IMR-90 (cell line): ENCODE measurements around the gene ATP9B. TPM values are rescaled to one million over a fixed set of nuclear protein-coding genes. Genes with fewer than 3 reads are reported as not detected.

Experiments used
- ATAC-seq: fragments of 200-7000 bp; cut with Tn5 transposase; 2 replicates; pipeline ENCODE4 v1.9.1; 2020; ENCODE audit warnings: low read depth, mild to moderate bottlenecking, moderate library complexity
- BruUV-seq: library from RNA; stranded (reverse); fragments of 400-500 nt; replicated peaks from 2 replicates; lab custom pipeline; 2021; lab: Mats Ljungman, UMichigan
- CTCF ChIA-PET: fragments of 300-600 bp; formaldehyde crosslinking; extraction: SDS; loops from one replicate; lab custom pipeline; 2021; ENCODE audit warnings: antibody characterized with exemption; lab: Yijun Ruan, JAX
- POLR2A ChIA-PET: fragments of 300-600 bp; sonication (Branson Sonifier 250); formaldehyde crosslinking; loops from one replicate; lab custom pipeline; 2022; ENCODE audit warnings: antibody characterized with exemption; ENCODE audit not compliant: unreplicated experiment; lab: Charles Lee
- DNase-seq: peaks from one replicate; pipeline ENCODE4 v3.0.0; 2013
- H2AFZ ChIP-seq: replicated peaks from 2 replicates; pipeline ENCODE3; 2013; ENCODE audit warnings: low read length, mild to moderate bottlenecking; ENCODE audit not compliant: poor library complexity
- H2AK5ac ChIP-seq: 2 replicates; pipeline ENCODE4 v1.6.1; 2013; ENCODE audit warnings: low read depth, low read length, inconsistent platforms
- H2AK9ac ChIP-seq: replicated peaks from 2 replicates; pipeline ENCODE3; 2013; ENCODE audit warnings: mild to moderate bottlenecking, low read depth, low read length, moderate library complexity; ENCODE audit not compliant: poor library complexity
- H2BK120ac ChIP-seq: 2 replicates; pipeline ENCODE4 v1.6.1; 2013; ENCODE audit warnings: low read depth, low read length, inconsistent platforms
- H2BK15ac ChIP-seq: 3 replicates; pipeline ENCODE4 v1.6.1; 2013; ENCODE audit warnings: low read depth, low read length, inconsistent platforms
- H2BK20ac ChIP-seq: 2 replicates; pipeline ENCODE4 v1.6.1; 2013; ENCODE audit warnings: low read depth, mild to moderate bottlenecking, inconsistent platforms, low read length, moderate library complexity
- H2BK5ac ChIP-seq: 2 replicates; pipeline ENCODE4 v1.6.1; 2013; ENCODE audit warnings: mild to moderate bottlenecking, low read depth, low read length, inconsistent platforms; ENCODE audit not compliant: poor library complexity, severe bottlenecking
- H3K14ac ChIP-seq: replicated peaks from 2 replicates; pipeline ENCODE4 v1.6.1; 2013; ENCODE audit warnings: low read depth, low read length, inconsistent platforms
- H3K18ac ChIP-seq: 2 replicates; pipeline ENCODE4 v1.6.1; 2013; ENCODE audit warnings: low read depth, low read length, control low read depth
- H3K23ac ChIP-seq: 2 replicates; pipeline ENCODE4 v1.6.1; 2013; ENCODE audit warnings: low read depth, low read length, inconsistent platforms
- H3K27ac ChIP-seq: 2 replicates; pipeline ENCODE4 v1.5.1; 2013; ENCODE audit warnings: mild to moderate bottlenecking, control low read depth, low read length; ENCODE audit not compliant: insufficient read depth
- H3K27me3 ChIP-seq: 2 replicates; pipeline ENCODE4 v1.6.1; 2013; ENCODE audit warnings: low read length; ENCODE audit not compliant: control insufficient read depth, insufficient read depth
- H3K36me3 ChIP-seq: 2 replicates; pipeline ENCODE4 v1.6.1; 2013; ENCODE audit warnings: low read length, mixed read lengths; ENCODE audit not compliant: control insufficient read depth, insufficient read depth
- H3K4ac ChIP-seq: 2 replicates; pipeline ENCODE4 v1.6.1; 2013; ENCODE audit warnings: low read depth, low read length, inconsistent platforms
- H3K4me1 ChIP-seq: 2 replicates; pipeline ENCODE4 v1.6.1; 2013; ENCODE audit warnings: low read length, mixed read lengths; ENCODE audit not compliant: control insufficient read depth, insufficient read depth
- H3K4me2 ChIP-seq: 2 replicates; pipeline ENCODE4 v1.6.1; 2013; ENCODE audit warnings: low read depth, mild to moderate bottlenecking, control low read depth, low read length, moderate library complexity
- H3K4me3 ChIP-seq: 2 replicates; pipeline ENCODE4 v1.5.1; 2013; ENCODE audit warnings: low read depth, mild to moderate bottlenecking, control low read depth, low read length, moderate library complexity; ENCODE audit not compliant: insufficient read depth
- H3K56ac ChIP-seq: 2 replicates; pipeline ENCODE4 v1.6.1; 2013; ENCODE audit warnings: low read length, inconsistent platforms; ENCODE audit not compliant: insufficient read depth; ENCODE audit errors: extremely low read depth
- H3K79me1 ChIP-seq, 2 experiments: 2 replicates each; pipeline ENCODE4 v1.6.1; 2013; ENCODE audit warnings: low read length in 2 of 2, inconsistent platforms in 1 of 2, low read depth in 1 of 2
- H3K9ac ChIP-seq: 2 replicates; pipeline ENCODE4 v1.6.1; 2013; ENCODE audit warnings: low read depth, low read length, control low read depth
- H3K9me1 ChIP-seq: 2 replicates; pipeline ENCODE4 v1.6.1; 2013; ENCODE audit warnings: low read length, inconsistent platforms; ENCODE audit not compliant: insufficient read depth
- H3K9me3 ChIP-seq: 2 replicates; pipeline ENCODE4 v1.6.1; 2013; ENCODE audit warnings: low read length; ENCODE audit not compliant: control insufficient read depth, insufficient read depth
- H4K20me1 ChIP-seq: 2 replicates; pipeline ENCODE4 v1.6.1; 2013; ENCODE audit warnings: low read length, inconsistent platforms; ENCODE audit not compliant: insufficient read depth
- H4K5ac ChIP-seq: 2 replicates; pipeline ENCODE4 v1.6.1; 2013; ENCODE audit warnings: mild to moderate bottlenecking, low read depth, low read length, control low read depth
- H4K8ac ChIP-seq, 2 experiments: 2 replicates each; pipeline ENCODE4 v1.6.1; 2013; ENCODE audit warnings: low read depth in 2 of 2, low read length in 2 of 2, control low read depth in 1 of 2, inconsistent platforms in 1 of 2
- H4K91ac ChIP-seq: 2 replicates; pipeline ENCODE4 v1.6.1; 2013; ENCODE audit warnings: low read depth, low read length, inconsistent platforms; ENCODE audit not compliant: insufficient read depth
- BHLHE40 ChIP-seq: fragments of 150-350 bp; IDR thresholded peaks from 2 replicates; pipeline ENCODE4 v1.6.1; 2016; ENCODE audit warnings: mild to moderate bottlenecking, low read depth, low read length
- CEBPB ChIP-seq: IDR thresholded peaks from 2 replicates; pipeline ENCODE4 v1.6.1; 2012; ENCODE audit warnings: low read depth, low read length, improper control_type of control experiment
- CHD1 ChIP-seq: IDR thresholded peaks from 2 replicates; pipeline ENCODE4 v1.6.1; 2012; ENCODE audit warnings: low read depth, low read length, improper control_type of control experiment
- CTCF ChIP-seq: conservative IDR thresholded peaks from 2 replicates; pipeline ENCODE4 v1.5.1; 2012; ENCODE audit warnings: mild to moderate bottlenecking, low read depth, low read length, improper control_type of control experiment
- ELK1 ChIP-seq: fragments of 150-350 bp; IDR thresholded peaks from 2 replicates; pipeline ENCODE4 v1.6.1; 2016; ENCODE audit warnings: low read depth, mild to moderate bottlenecking, low read length, moderate library complexity, borderline replicate concordance
- FOS ChIP-seq: fragments of 150-350 bp; IDR thresholded peaks from 2 replicates; pipeline ENCODE4 v1.6.1; 2016; ENCODE audit warnings: low read depth, low read length
- MAFK ChIP-seq: IDR thresholded peaks from 2 replicates; pipeline ENCODE4 v1.6.1; 2012; ENCODE audit warnings: low read depth, low read length, improper control_type of control experiment
- MXI1 ChIP-seq: IDR thresholded peaks from 2 replicates; pipeline ENCODE4 v1.6.1; 2012; ENCODE audit warnings: low read depth, mild to moderate bottlenecking, low read length, moderate library complexity, borderline replicate concordance
- NFE2L2 ChIP-seq: fragments of 150-350 bp; IDR thresholded peaks from 2 replicates; pipeline ENCODE4 v1.6.1; 2016; ENCODE audit warnings: low read depth, mild to moderate bottlenecking, low read length
- POLR2A ChIP-seq: IDR thresholded peaks from 2 replicates; pipeline ENCODE4 v1.6.1; 2012; ENCODE audit warnings: mild to moderate bottlenecking, low read depth, low read length
- RAD21 ChIP-seq: IDR thresholded peaks from 2 replicates; pipeline ENCODE4 v1.6.1; 2012; ENCODE audit warnings: low read length, improper control_type of control experiment
- RCOR1 ChIP-seq: IDR thresholded peaks from 2 replicates; pipeline ENCODE4 v1.6.1; 2012; ENCODE audit warnings: mild to moderate bottlenecking, low read length, improper control_type of control experiment; ENCODE audit not compliant: insufficient replicate concordance
- RFX5 ChIP-seq: IDR thresholded peaks from 2 replicates; pipeline ENCODE4 v1.8.0; 2012; ENCODE audit warnings: low read depth, mild to moderate bottlenecking, low read length, moderate library complexity
- SMC3 ChIP-seq: fragments of 150-350 bp; IDR thresholded peaks from 2 replicates; pipeline ENCODE4 v1.6.1; 2016; ENCODE audit warnings: low read depth, mild to moderate bottlenecking, antibody characterized with exemption, low read length, moderate library complexity
- USF2 ChIP-seq: fragments of 150-350 bp; IDR thresholded peaks from 2 replicates; pipeline ENCODE4 v1.6.1; 2017; ENCODE audit warnings: mild to moderate bottlenecking, antibody characterized with exemption, low read length, low read depth
- WGBS, 2 experiments: methylation state at CpG; one replicate each; pipeline versions ENCODE4 v1.1.5 to v1.1.7; 2013; ENCODE audit warnings: missing lambda C conversion rate in 2 of 2; ENCODE audit not compliant: insufficient read length in 1 of 2; ENCODE audit errors: extremely low coverage in 2 of 2; 5-methylcytosine and 5-hydroxymethylcytosine counted together
- dilution Hi-C: fragments of 300-500 bp; cut with HindIII; formaldehyde crosslinking; loops from one replicate; pipeline ENCODE4 v1.14.3; 2018; ENCODE audit warnings: low sequenced_read_pairs; ENCODE audit not compliant: unreplicated experiment
- in situ Hi-C: fragments of 300-500 bp; cut with MboI; formaldehyde crosslinking; loops from 3 replicates; pipeline ENCODE4 v1.14.3; 2019; ENCODE audit warnings: low sequenced_read_pairs, inconsistent platforms, mixed read lengths
- intact Hi-C: fragments of 100-400 bp; cut with micrococcal nuclease; formaldehyde crosslinking; loops from 2 replicates; pipeline ENCODE4 v1.10.0; 2022
- polyA plus RNA-seq, 3 experiments: library from polyadenylated mRNA; depleted of rRNA; stranded (reverse); fragments of >200 nt; gene quantifications; 2 replicates each; pipeline ENCODE4 v1.2.3, GENCODE V29; 2012; ENCODE audit warnings: low replicate concordance in 1 of 3
- total RNA-seq: library from RNA; depleted of rRNA; stranded (reverse); fragments of >200 nt; gene quantifications from 2 replicates; pipeline ENCODE4 v1.2.3, GENCODE V29; 2012

Gene ATP9B
- total and polyA plus RNA-seq, 2 of the 4 experiments (the other 2 are of a cell fraction): 11.0 to 11.5 TPM

GRCh38 chr18:79210002-79210910 lies 141.1 kb downstream of the ATP9B start:
- H3K9ac ChIP-seq: no peak overlapping the region
- WGBS, 2 experiments: 100% methylated on average over 2 of the region's 16 CpGs; no CpG with 5 or more reads in 1 of the 2 experiments
- no peak overlapping the region for H3K14ac ChIP-seq
- no peak for TF ChIP-seq RAD21
- TF ChIP-seq CHD1: no peak
- TF ChIP-seq SMC3: no peak
- TF ChIP-seq POLR2A: no peak
- TF ChIP-seq RFX5: no peak
- no peak for TF ChIP-seq CEBPB
- TF ChIP-seq BHLHE40: no peak
- no peak for TF ChIP-seq RCOR1
- TF ChIP-seq FOS: no peak
- no peak for TF ChIP-seq MXI1
- TF ChIP-seq MAFK: no peak
- TF ChIP-seq CTCF: no peak
- no peak for TF ChIP-seq USF2
- TF ChIP-seq ELK1: no peak
- TF ChIP-seq NFE2L2: no peak

More at GRCh38 chr18:79210002-79210910, 141.1 kb downstream of the ATP9B start:
- CTCF ChIA-PET: no interaction called here
- H2BK5ac ChIP-seq: no peak overlapping the region
- DNase-seq (no peak), ATAC-seq (no peak)
- H3K4me2 ChIP-seq: no peak overlapping the region
- no peak overlapping the region for H2BK20ac ChIP-seq
- H2BK120ac ChIP-seq: no peak overlapping the region
- H3K4ac ChIP-seq: no peak overlapping the region
- in situ Hi-C loops: no loop called here
- H3K23ac ChIP-seq: no peak overlapping the region
- H4K91ac ChIP-seq: no peak overlapping the region
- dilution Hi-C loops: no loop called here
- H4K5ac ChIP-seq: no peak overlapping the region
- no peaks in the 10 kb centered on the region; the same call in 1 of the 2 replicates for H3K9me1 ChIP-seq
- intact Hi-C loops: no loop called here
- H2AFZ ChIP-seq: no peak overlapping the region
- H3K4me1 ChIP-seq: no peaks in the 10 kb centered on the region
- H4K20me1 ChIP-seq: no peaks in the 10 kb centered on the region
- peaks cover 10% of the 10 kb centered on the region for H3K36me3 ChIP-seq
- no peak overlapping the region for H3K27ac ChIP-seq
- no peak overlapping the region for H2AK5ac ChIP-seq
- no TSS peak for BruUV-seq
- no peak overlapping the region for H3K18ac ChIP-seq
- H3K27me3 ChIP-seq: no peaks in the 10 kb centered on the region
- H2AK9ac ChIP-seq: peak overlapping the region; percentile 43
- H3K79me1 ChIP-seq: peaks cover 0 to 3% of the 10 kb centered on the region in 2 experiments; a peak in 1 of 4 replicates
- H2BK15ac ChIP-seq: no peak overlapping the region
- no peaks in the 10 kb centered on the region for H3K9me3 ChIP-seq
- H3K4me3 ChIP-seq: no peak overlapping the region
- no peak overlapping the region for H3K56ac ChIP-seq
- H4K8ac ChIP-seq: no peak overlapping the region
- POLR2A ChIA-PET: no interaction called here
